ENCODE results near the gene NATD1. TPM values are rescaled to one million over a fixed set of nuclear protein-coding genes. Genes with fewer than 3 reads are reported as not detected.

NATD1 gene
- total and polyA plus RNA-seq, 2 of the 8 experiments (the other 6 are each of a cell fraction or from before 2014, with no cell fraction given) = 5.4 to 8.4 TPM

- no peaks in the 10 kb centered on the region for H3K9me3 ChIP-seq (ENCODE audit: insufficient read depth in 2 of 2, low read depth in 1 of 2, low read length in 1 of 2)
- H3K14ac ChIP-seq (ENCODE audit: insufficient read length) = no peak overlapping the region
- H2BK15ac ChIP-seq (ENCODE audit: low read length) = no peak overlapping the region; the same call in 1 of the 2 replicates
- H3K56ac ChIP-seq (replicated peaks; ENCODE audit: insufficient read length, low read depth, low read length) = no peak overlapping the region
- H3K4me1 ChIP-seq (replicated peaks in 1 of 4; ENCODE audit: control insufficient read depth in 3 of 4, insufficient read depth in 4 of 4, low read length in 3 of 4) = peaks cover 3 to 18% (median 13%) of the 10 kb centered on the region in 4 experiments
- H4K20me1 ChIP-seq (replicated peaks in 1 of 2; ENCODE audit: control insufficient read depth in 1 of 2, insufficient read depth in 2 of 2, low read length in 2 of 2) = peaks cover 0 to 3% of the 10 kb centered on the region in 2 experiments
- TF ChIP-seq ASH2L (IDR thresholded peaks at IDR 0.05; ENCODE audit: low read length) (no peak), POLR2AphosphoS5 (IDR thresholded peaks at IDR 0.05; ENCODE audit: low read depth, low read length) (no peak)
- no peak overlapping the region for H3K23ac ChIP-seq (ENCODE audit: insufficient read length)
- no peak overlapping the region for H2BK5ac ChIP-seq (ENCODE audit: low read depth, low read length)
- peaks cover 5% of the 10 kb centered on the region for H3K79me1 ChIP-seq (ENCODE audit: low read depth, low read length)
- no peak overlapping the region for H3K4ac ChIP-seq (replicated peaks; ENCODE audit: insufficient read length, low read depth, low read length)
- POLR2A ChIA-PET (ENCODE audit: partially characterized antibody) = interaction anchor here (1.0 to 2.7 kb wide), 3 partner anchors 27 to 91 kb away, joined by 3 to 8 read pairs (median 3); partner anchors contain the start of gene TMEM11
- H3K36me3 ChIP-seq (ENCODE audit: control insufficient read depth in 2 of 4, insufficient read depth in 4 of 4, low read length in 3 of 4) = no peaks in the 10 kb centered on the region
- no peaks in the 10 kb centered on the region for H3K79me2 ChIP-seq (ENCODE audit: control insufficient read depth in 1 of 2, insufficient read depth in 2 of 2, low read length in 2 of 2)
- H3K4me3 ChIP-seq (ENCODE audit: extremely low read depth in 1 of 4, insufficient read depth in 2 of 4, low read depth in 3 of 4, low read length in 4 of 4) = no peak overlapping the region
- no peak overlapping the region for H4K91ac ChIP-seq (replicated peaks; ENCODE audit: insufficient read length, low read length)
- H3K9ac ChIP-seq (replicated peaks in 1 of 4; ENCODE audit: extremely low read depth in 1 of 4, low read depth in 3 of 4, low read length in 3 of 4) = no peak overlapping the region
- no peak overlapping the region for H4K5ac ChIP-seq (ENCODE audit: insufficient read length, low read depth, low read length)
- FAIRE-seq = no peak
- peak overlapping the region; percentile 19; the same call in 1 of the 2 replicates for H2BK12ac ChIP-seq (ENCODE audit: low read depth, low read length)
- CTCF ChIA-PET (ENCODE audit: partially characterized antibody) = interaction anchor here (0.7 to 6.0 kb wide), 9 partner anchors 7 to 215 kb away, joined by 3 to 42 read pairs (median 8); no protein-coding TSS in a partner anchor
- H3K23me2 ChIP-seq (ENCODE audit: low read depth, low read length) = no peaks in the 10 kb centered on the region; the same call in 1 of the 2 replicates
- H3K18ac ChIP-seq (ENCODE audit: extremely low read depth, low read length) = no peak overlapping the region
- H3K27me3 ChIP-seq (replicated peaks in 1 of 4; ENCODE audit: control insufficient read depth in 3 of 4, extremely low read depth in 1 of 4, insufficient read depth in 3 of 4, low read length in 3 of 4) = no peaks in the 10 kb centered on the region
- H4K8ac ChIP-seq (ENCODE audit: extremely low read depth, insufficient read depth, low read length) = 0 out of 2 replicates have a peak overlapping the region, but pooled peaks have one; percentile 6
- no peak overlapping the region for H3K27ac ChIP-seq (ENCODE audit: low read depth, low read length)
- no peak for DNase-seq (ENCODE audit: low read depth in 1 of 2, low spot score in 2 of 2)
- no peak overlapping the region for H2AK5ac ChIP-seq (ENCODE audit: low read depth, low read length)
- no peak overlapping the region for H2BK120ac ChIP-seq (replicated peaks; ENCODE audit: low read depth, low read length)
- 90% methylated on average over 11 of the region's 11 CpGs; no CpG with 5 or more reads in 1 of the 2 experiments for WGBS, 2 experiments (ENCODE audit: extremely low coverage in 1 of 2, insufficient coverage in 1 of 2, insufficient read length in 1 of 2, insufficient replicate concordance in 2 of 2, low coverage in 1 of 2, low lambda C conversion rate in 2 of 2, missing lambda C conversion rate in 1 of 2)
- H2BK20ac ChIP-seq (ENCODE audit: low read length) = no peak overlapping the region
- H3K4me2 ChIP-seq (ENCODE audit: insufficient read depth in 1 of 2, low read depth in 2 of 2, low read length in 2 of 2) = no peak overlapping the region
- H2AFZ ChIP-seq (ENCODE audit: low read length) = no peak overlapping the region
Measured at GRCh38 chr17:21241564-21241963, 11.6 kb downstream of the NATD1 start.
